Spinal cord (tissue), 10 donors: Measurements from ENCODE around the gene PPA1. TPM values are rescaled to one million over a fixed set of nuclear protein-coding genes. Genes with fewer than 3 reads are reported as not detected.

Source experiments
- DNase-seq, 6 donors: peaks; one replicate each; pipeline versions ENCODE4 v3.0.0 to v3.0.0-alpha.2; 2013 to 2015; ENCODE audit warnings: low spot score in 6 of 6, low read depth in 4 of 6
- H3K27ac ChIP-seq: one replicate; pipeline ENCODE4 v1.5.1; 2013; ENCODE audit warnings: low read depth, low read length, control low read depth
- H3K27me3 ChIP-seq: one replicate; pipeline ENCODE4 v1.6.1; 2013; ENCODE audit warnings: low read length; ENCODE audit not compliant: control insufficient read depth, insufficient read depth
- H3K36me3 ChIP-seq: one replicate; pipeline ENCODE4 v1.6.1; 2013; ENCODE audit warnings: low read length; ENCODE audit not compliant: control insufficient read depth, insufficient read depth
- H3K4me1 ChIP-seq: one replicate; pipeline ENCODE4 v1.6.1; 2013; ENCODE audit warnings: low read length; ENCODE audit not compliant: control insufficient read depth, insufficient read depth
- H3K4me3 ChIP-seq: one replicate; pipeline ENCODE4 v1.5.1; 2013; ENCODE audit warnings: low read depth, low read length, control low read depth
- H3K9me3 ChIP-seq: one replicate; pipeline ENCODE4 v1.6.1; 2013; ENCODE audit warnings: low read length; ENCODE audit not compliant: control insufficient read depth, insufficient read depth
- WGBS: methylation state at CpG from one replicate; pipeline ENCODE4 v1.1.5; 2013; ENCODE audit warnings: missing lambda C conversion rate; ENCODE audit not compliant: insufficient coverage; 5-methylcytosine and 5-hydroxymethylcytosine counted together
- long read RNA-seq, 4 donors: transcript quantifications; one replicate each; lab custom pipeline, GENCODE V29; 2026
- polyA plus RNA-seq, 2 donors: library from polyadenylated mRNA; unstranded; fragments of 120-200 nt; gene quantifications; one replicate each; pipeline ENCODE4 v1.2.1, GENCODE V29; 2013; ENCODE audit not compliant: insufficient read length in 2 of 2
- total RNA-seq, 2 donors: library from RNA; depleted of rRNA in 1 of 2; stranded (reverse); fragments of 120-200 nt in 1 of 2; fragments of >200 nt in 1 of 2; gene quantifications; one replicate each; pipeline versions ENCODE4 v1.2.3 to v1.2.4, GENCODE V29; 2013 to 2014
- donor health status: healthy.

The PPA1 gene
- total RNA-seq (100 to 1,000 TPM; 107 to 158 TPM), polyA plus RNA-seq (100 to 1,000 TPM; 151 to 175 TPM)
- long read RNA-seq, donor 1, transcript PPA1-202 (11 exons, 1,295 nt), result major isoform, 93 of 372 reads
- long read RNA-seq, donor 1, partial matches to known transcripts, result 279 of 372 reads
- long read RNA-seq, donor 1, other reads (novel, unspliced or antisense), result 0 of 372 reads
- long read RNA-seq, donor 2, transcript PPA1-202 (11 exons, 1,295 nt), result major isoform, 34 of 77 reads
- long read RNA-seq, donor 2, partial matches to known transcripts, result 43 of 77 reads
- long read RNA-seq, donor 2, other reads (novel, unspliced or antisense), result 0 of 77 reads
- long read RNA-seq, donor 3, transcript PPA1-202 (11 exons, 1,295 nt), result major isoform, 45 of 50 reads
- long read RNA-seq, donor 3, partial matches to known transcripts, result 5 of 50 reads
- long read RNA-seq, donor 3, other reads (novel, unspliced or antisense), result 0 of 50 reads
- long read RNA-seq, donor 4, transcript PPA1-202 (11 exons, 1,295 nt), result major isoform, 81 of 87 reads
- long read RNA-seq, donor 4, partial matches to known transcripts, result 5 of 87 reads
- long read RNA-seq, donor 4, other reads (novel, unspliced or antisense), result 0 of 87 reads

GRCh38 chr10:70233109-70233938 lies at the start of gene PPA1:
Gene PPA1, minus strand, starts transcription at chr10:70233429. Its CDS starts 102 bp downstream, at chr10:70233327.
- no peaks in the 10 kb centered on the region for H3K27me3 ChIP-seq
- peaks cover 4% of the 10 kb centered on the region for H3K36me3 ChIP-seq
- WGBS, result under 1% methylated on average over 68 of the region's 74 CpGs
- H3K4me3 ChIP-seq, result peak within 1 kb of the TSS; percentile 81
- H3K27ac ChIP-seq, result peak within 1 kb of the TSS; percentile 42
- no peaks in the 10 kb centered on the region for H3K9me3 ChIP-seq
- no peaks in the 10 kb centered on the region for H3K4me1 ChIP-seq
- peak; percentile 84 to 99 (median 96) for DNase-seq

- H3K4me1 ChIP-seq, result peaks cover 5% of the 10 kb centered on the region
- WGBS, result no CpG with 5 or more reads among the region's 1 CpG
- DNase-seq, result peak in 1 of 6 donors; percentile 46
These were observed 48.4 kb upstream of the PPA1 start for GRCh38 chr10:70281609-70282008.

GRCh38 chr10:70280099-70280498 lies 46.9 kb upstream of the PPA1 start:
- Histone ChIP-seq H3K4me3 (no peak overlapping the region), H3K27ac (no peak overlapping the region), H3K9me3 (no peaks in the 10 kb centered on the region), H3K27me3 (peaks cover 28% of the 10 kb centered on the region), H3K4me1 (peaks cover 5% of the 10 kb centered on the region), H3K36me3 (no peaks in the 10 kb centered on the region)
- no peak for DNase-seq
- WGBS, result no CpG with 5 or more reads among the region's 6 CpGs

More at GRCh38 chr10:70281609-70282008, 48.4 kb upstream of the PPA1 start:
- H3K9me3 ChIP-seq, result no peaks in the 10 kb centered on the region
- no peak overlapping the region for H3K27ac ChIP-seq
- H3K36me3 ChIP-seq, result no peaks in the 10 kb centered on the region
- H3K4me3 ChIP-seq, result no peak overlapping the region
- H3K27me3 ChIP-seq, result peaks cover 34% of the 10 kb centered on the region

- H3K9me3 ChIP-seq, result no peaks in the 10 kb centered on the region
- no peak for DNase-seq
- no CpG with 5 or more reads among the region's 3 CpGs for WGBS
- H3K36me3 ChIP-seq, result no peaks in the 10 kb centered on the region
- no peak overlapping the region for H3K4me3 ChIP-seq
- peaks cover 6% of the 10 kb centered on the region for H3K4me1 ChIP-seq
- H3K27ac ChIP-seq, result no peak overlapping the region
- peaks cover 2% of the 10 kb centered on the region for H3K27me3 ChIP-seq
These were observed 44.3 kb upstream of the PPA1 start for GRCh38 chr10:70277396-70278030.

GRCh38 chr10:70274643-70275042 lies 41.4 kb upstream of the PPA1 start:
- Histone ChIP-seq H3K36me3 (no peaks in the 10 kb centered on the region), H3K27me3 (no peaks in the 10 kb centered on the region), H3K4me3 (no peak overlapping the region), H3K9me3 (no peaks in the 10 kb centered on the region), H3K4me1 (peaks cover 6% of the 10 kb centered on the region), H3K27ac (peak overlapping the region; percentile 25)
- peak in 2 of 6 donors; percentile 42 to 81 for DNase-seq
- WGBS, result 40% methylated on average over 2 of the region's 2 CpGs

- no CpG with 5 or more reads among the region's 4 CpGs for WGBS
- no peaks in the 10 kb centered on the region for H3K27me3 ChIP-seq
- DNase-seq, result peak in 1 of 6 donors; percentile 38
- peaks cover 6% of the 10 kb centered on the region for H3K4me1 ChIP-seq
- H3K9me3 ChIP-seq, result no peaks in the 10 kb centered on the region
- no peak overlapping the region for H3K27ac ChIP-seq
- H3K4me3 ChIP-seq, result no peak overlapping the region
- H3K36me3 ChIP-seq, result no peaks in the 10 kb centered on the region
These were observed 39.7 kb upstream of the PPA1 start for GRCh38 chr10:70272925-70273316.

- H3K4me3 ChIP-seq, result no peak overlapping the region
- H3K9me3 ChIP-seq, result no peaks in the 10 kb centered on the region
- 74% methylated on average over 11 of the region's 17 CpGs for WGBS
- peaks cover 6% of the 10 kb centered on the region for H3K4me1 ChIP-seq
- no peak overlapping the region for H3K27ac ChIP-seq
- H3K36me3 ChIP-seq, result no peaks in the 10 kb centered on the region
- H3K27me3 ChIP-seq, result no peaks in the 10 kb centered on the region
- DNase-seq, result no peak
These were observed 39.0 kb upstream of the PPA1 start for GRCh38 chr10:70271996-70272924.

- no peak for DNase-seq
- 89% methylated on average over 2 of the region's 2 CpGs for WGBS
- no peak overlapping the region for H3K4me3 ChIP-seq
- no peak overlapping the region for H3K27ac ChIP-seq
- no peaks in the 10 kb centered on the region for H3K27me3 ChIP-seq
- H3K36me3 ChIP-seq, result no peaks in the 10 kb centered on the region
- no peaks in the 10 kb centered on the region for H3K9me3 ChIP-seq
- H3K4me1 ChIP-seq, result peaks cover 6% of the 10 kb centered on the region
These were observed 37.7 kb upstream of the PPA1 start for GRCh38 chr10:70270952-70271351.
